HUDEP-2 (cell line): ENCODE results near the gene PJA1.
A peak's percentile ranks its signal among the peaks of the same experiment; 100 is the strongest.

ENCODE experiments used
- DNase-seq, 76 experiments: peaks; one replicate each; lab custom pipeline; 2025; ENCODE audit not compliant: unreplicated experiment in 76 of 76; lab: John Stamatoyannopoulos, UW

PJA1 gene

DNA sequence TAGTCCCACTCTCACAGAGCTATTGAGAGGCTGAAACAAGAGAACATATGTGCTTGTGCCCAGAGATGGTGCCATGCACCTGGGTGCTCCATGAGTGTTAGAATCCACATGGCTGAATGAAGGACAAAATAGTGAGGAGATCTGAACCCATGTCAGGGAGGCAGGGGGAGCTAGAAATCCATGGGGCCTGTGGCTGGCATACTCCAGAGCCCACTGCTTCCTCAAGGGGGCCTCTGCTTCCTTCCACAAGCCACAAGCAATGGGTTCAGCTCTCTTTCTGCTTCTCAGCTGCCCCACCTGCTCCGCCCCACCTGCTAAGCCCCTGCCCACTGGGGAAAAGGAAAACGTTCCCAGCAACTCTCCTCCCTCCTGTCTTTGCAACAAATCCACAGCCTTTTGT lies 46.1 kb downstream of the PJA1 start:
- DNase-seq, result no peak

DNA sequence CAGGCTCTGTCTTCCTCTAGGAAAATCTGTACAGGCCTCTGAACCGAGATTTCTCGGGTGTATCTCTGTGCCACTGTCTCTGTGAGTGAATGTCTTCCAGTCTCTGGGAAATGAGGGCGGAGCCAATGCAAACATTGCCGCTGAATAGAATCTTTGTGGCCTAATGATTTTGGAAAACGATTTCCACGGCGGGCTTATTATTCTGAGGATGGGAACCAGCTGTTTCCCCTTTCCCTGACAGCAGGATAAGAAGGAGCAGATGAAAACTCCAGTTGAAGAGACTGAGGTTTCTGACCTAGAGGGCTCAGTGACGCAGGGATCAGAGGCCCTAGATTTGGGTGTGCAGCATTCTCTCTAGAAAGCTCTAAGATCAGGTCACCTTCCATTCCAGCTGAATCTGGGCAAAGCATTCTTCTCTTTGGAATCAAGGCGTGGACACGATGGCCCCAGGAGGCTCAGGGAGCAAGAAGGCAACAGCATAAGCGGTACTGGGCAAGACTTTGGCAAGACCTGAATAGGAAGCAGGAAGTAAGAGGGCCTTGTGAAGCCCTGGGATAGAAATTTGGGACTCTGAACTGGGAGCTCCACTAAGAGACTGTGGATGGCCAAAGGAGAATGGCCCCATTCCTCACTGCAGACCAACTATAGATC lies 47.3 kb downstream of the PJA1 start:
- no peak for DNase-seq

DNA sequence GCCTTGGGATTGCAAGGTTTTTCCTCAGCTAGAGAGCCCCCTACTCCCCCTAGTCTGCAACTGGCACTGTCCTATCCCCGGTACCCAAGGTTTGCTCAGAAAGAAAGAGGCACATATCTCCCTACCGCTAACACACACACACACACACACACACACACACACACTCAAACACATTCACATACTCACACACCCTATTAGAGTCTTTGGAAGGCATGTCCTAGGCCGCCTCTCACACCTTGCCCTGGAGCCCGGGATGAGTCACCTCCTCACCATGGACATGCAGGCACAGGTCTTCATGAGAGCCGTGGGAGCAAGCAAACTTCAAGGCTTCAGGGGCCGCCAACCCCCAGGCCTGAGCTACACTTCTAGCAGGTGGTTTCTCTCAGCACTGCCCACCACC lies 49.2 kb downstream of the PJA1 start:
- no peak for DNase-seq

DNA sequence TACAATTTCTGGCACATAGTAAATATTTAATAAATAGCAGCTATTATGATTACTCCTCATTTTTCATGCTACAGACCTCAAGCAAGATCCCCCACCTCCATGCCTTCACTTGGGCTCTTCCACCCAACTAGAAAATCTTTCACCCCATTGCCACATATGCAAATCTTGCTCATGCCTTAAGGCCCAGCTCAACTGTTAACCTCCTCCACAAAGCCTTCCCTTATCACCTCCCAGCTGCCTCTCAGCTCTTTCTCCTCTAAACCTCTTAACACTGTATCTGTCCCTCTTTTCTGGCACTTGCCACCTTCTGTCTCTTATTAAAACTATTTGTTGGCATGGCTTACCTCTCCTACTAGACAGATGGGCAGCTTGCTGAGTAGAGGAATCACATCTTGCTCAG lies 51.5 kb downstream of the PJA1 start:
- DNase-seq, result peak in 7 of 76 experiments; percentile 0 to 28 (median 9)
